ENCODE data around the gene CNTFR. TPM values are rescaled to one million over a fixed set of nuclear protein-coding genes. Genes with fewer than 3 reads are reported as not detected.
A peak's percentile ranks its signal among the peaks of the same experiment; 100 is the strongest.

Gene CNTFR
- total and polyA plus RNA-seq, 2 donors = 5.6 to 11.5 TPM

GRCh38 chr9:34627716-34628655 lies 38.5 kb upstream of the CNTFR start:
- Histone ChIP-seq H3K36me3 (ENCODE audit: insufficient read depth) (no peaks in the 10 kb centered on the region), H3K4me3 (ENCODE audit: low read depth, low read length) (no peak overlapping the region)
- 37% methylated on average over 20 of the region's 20 CpGs for WGBS

GRCh38 chr9:34625186-34625486 lies 35.6 kb upstream of the CNTFR start:
- Histone ChIP-seq H3K4me1 (ENCODE audit: insufficient read depth) (no peaks in the 10 kb centered on the region), H3K27ac (ENCODE audit: low read depth) (no peak overlapping the region), H3K36me3 (ENCODE audit: insufficient read depth) (no peaks in the 10 kb centered on the region), H3K4me3 (ENCODE audit: low read depth, low read length) (no peak overlapping the region)
- no peak for DNase-seq (ENCODE audit: extremely low spot score)
- 65% methylated on average over 3 of the region's 3 CpGs for WGBS

More at GRCh38 chr9:34627716-34628655, 38.5 kb upstream of the CNTFR start:
- H3K4me1 ChIP-seq (ENCODE audit: insufficient read depth) = no peaks in the 10 kb centered on the region
- no peak for DNase-seq (ENCODE audit: extremely low spot score)
- H3K27ac ChIP-seq (ENCODE audit: low read depth) = no peak overlapping the region

- no peak overlapping the region for H3K27ac ChIP-seq (ENCODE audit: low read depth)
- H3K4me3 ChIP-seq (ENCODE audit: low read depth, low read length) = no peak overlapping the region
- WGBS = 15% methylated on average over 39 of the region's 39 CpGs
- no peaks in the 10 kb centered on the region for H3K36me3 ChIP-seq (ENCODE audit: insufficient read depth)
- DNase-seq (ENCODE audit: extremely low spot score) = no peak
- H3K4me1 ChIP-seq (ENCODE audit: insufficient read depth) = no peaks in the 10 kb centered on the region
Observed at GRCh38 chr9:34624475-34625185, 35.1 kb upstream of the CNTFR start.

GRCh38 chr9:34623374-34624235 lies 34.1 kb upstream of the CNTFR start:
- Histone ChIP-seq H3K4me1 (ENCODE audit: insufficient read depth) (no peaks in the 10 kb centered on the region), H3K27ac (ENCODE audit: low read depth) (no peak overlapping the region), H3K4me3 (ENCODE audit: low read depth, low read length) (no peak overlapping the region), H3K36me3 (ENCODE audit: insufficient read depth) (no peaks in the 10 kb centered on the region)
- WGBS = 9% methylated on average over 63 of the region's 63 CpGs
- no peak for DNase-seq (ENCODE audit: extremely low spot score)

- WGBS = 4% methylated on average over 43 of the region's 43 CpGs
- no peaks in the 10 kb centered on the region for H3K4me1 ChIP-seq (ENCODE audit: insufficient read depth)
- H3K27ac ChIP-seq (ENCODE audit: low read depth) = no peak within 1 kb of the TSS
- H3K4me3 ChIP-seq (ENCODE audit: low read depth, low read length) = peak within 1 kb of the TSS; percentile 87
- DNase-seq (ENCODE audit: extremely low spot score) = peak; percentile 89
- H3K36me3 ChIP-seq (ENCODE audit: insufficient read depth) = no peaks in the 10 kb centered on the region
Observed at GRCh38 chr9:34620061-34620994, 30.8 kb upstream of the CNTFR start, which contains the start of gene DCTN3. Gene DCTN3, minus strand, starts transcription at chr9:34620495. Its CDS starts 31 bp downstream, at chr9:34620464.

GRCh38 chr9:34615132-34615531 lies 25.6 kb upstream of the CNTFR start:
- Histone ChIP-seq H3K4me3 (ENCODE audit: low read depth, low read length) (no peak overlapping the region), H3K36me3 (ENCODE audit: insufficient read depth) (no peaks in the 10 kb centered on the region), H3K27ac (ENCODE audit: low read depth) (no peak overlapping the region), H3K4me1 (ENCODE audit: insufficient read depth) (no peaks in the 10 kb centered on the region)
- no peak for DNase-seq (ENCODE audit: extremely low spot score)
- 67% methylated on average over 2 of the region's 2 CpGs for WGBS

GRCh38 chr9:34612788-34613390 lies 23.4 kb upstream of the CNTFR start:
- no peaks in the 10 kb centered on the region for H3K36me3 ChIP-seq (ENCODE audit: insufficient read depth)
- H3K27ac ChIP-seq (ENCODE audit: low read depth) = no peak overlapping the region
- H3K4me3 ChIP-seq (ENCODE audit: low read depth, low read length) = peak overlapping the region; percentile 62
- WGBS = 3% methylated on average over 15 of the region's 15 CpGs
- H3K4me1 ChIP-seq (ENCODE audit: insufficient read depth) = no peaks in the 10 kb centered on the region
- DNase-seq (ENCODE audit: extremely low spot score) = peak; percentile 69

GRCh38 chr9:34611811-34612787 lies 22.6 kb upstream of the CNTFR start, which contains the start of gene RPP25L:
Gene RPP25L, minus strand, starts transcription at chr9:34612097. Its CDS starts 801 bp downstream, at chr9:34611296.
- WGBS = under 1% methylated on average over 77 of the region's 77 CpGs
- peak within 1 kb of the TSS; percentile 62 for H3K4me3 ChIP-seq (ENCODE audit: low read depth, low read length)
- no peaks in the 10 kb centered on the region for H3K4me1 ChIP-seq (ENCODE audit: insufficient read depth)
- DNase-seq (ENCODE audit: extremely low spot score) = no peak
- H3K36me3 ChIP-seq (ENCODE audit: insufficient read depth) = no peaks in the 10 kb centered on the region
- H3K27ac ChIP-seq (ENCODE audit: low read depth) = peak within 1 kb of the TSS; percentile 67

- Histone ChIP-seq H3K36me3 (ENCODE audit: insufficient read depth) (no peaks in the 10 kb centered on the region), H3K27ac (ENCODE audit: low read depth) (no peak overlapping the region), H3K4me3 (ENCODE audit: low read depth, low read length) (peak overlapping the region; percentile 62), H3K4me1 (ENCODE audit: insufficient read depth) (no peaks in the 10 kb centered on the region)
- 58% methylated on average over 10 of the region's 10 CpGs for WGBS
- DNase-seq (ENCODE audit: extremely low spot score) = no peak
Observed at GRCh38 chr9:34611251-34611810, 21.8 kb upstream of the CNTFR start.

- Histone ChIP-seq H3K4me3 (ENCODE audit: low read depth, low read length) (no peak overlapping the region), H3K27ac (ENCODE audit: low read depth) (no peak overlapping the region), H3K36me3 (ENCODE audit: insufficient read depth) (no peaks in the 10 kb centered on the region), H3K4me1 (ENCODE audit: insufficient read depth) (no peaks in the 10 kb centered on the region)
- WGBS = 95% methylated on average over 20 of the region's 20 CpGs
- no peak for DNase-seq (ENCODE audit: extremely low spot score)
Observed at GRCh38 chr9:34610434-34611206, 21.1 kb upstream of the CNTFR start.

Data from urinary bladder (tissue), 4 donors.